Fibroblast of the aortic adventitia (primary cell): ENCODE data around the gene LDB3. TPM values are rescaled to one million over a fixed set of nuclear protein-coding genes. Genes with fewer than 3 reads are reported as not detected.

Experiments used
- DNase-seq: peaks from one replicate; pipeline ENCODE4 v3.0.0-alpha.2; 2010; ENCODE audit warnings: low read depth
- H3K4me3 ChIP-seq: 2 replicates; pipeline ENCODE4 v1.5.1; 2011; ENCODE audit warnings: low read depth, mild to moderate bottlenecking, control low read depth, low read length, moderate library complexity
- CTCF ChIP-seq: IDR thresholded peaks from 2 replicates; pipeline ENCODE4 v1.5.1; 2011; ENCODE audit warnings: mild to moderate bottlenecking, low read length, control low read depth, inconsistent platforms; ENCODE audit not compliant: insufficient read depth
- total RNA-seq: library from RNA; depleted of rRNA; stranded (reverse); fragments of >200 nt; gene quantifications from 2 replicates; pipeline ENCODE4 v1.2.3, GENCODE V29; 2012; ENCODE audit warnings: low replicate concordance

Gene LDB3
- total RNA-seq, 1 donor = under 0.01 TPM

- no peak for DNase-seq
- no peak overlapping the region for H3K4me3 ChIP-seq
- TF ChIP-seq CTCF = no peak
These were observed 116.7 kb downstream of the LDB3 start for GRCh38 chr10:86785037-86785436.

Other genes starting within 250 kb of the LDB3 start
- 40.9 and 149 TPM in 2 replicates for gene WAPL, start 146.7 kb upstream of the LDB3 start, total RNA-seq
- gene OPN4, start 14.0 kb upstream of the LDB3 start, total RNA-seq = not detected in 2 replicates
- 57.8 and 74.7 TPM in 2 replicates for gene BMPR1A, start 88.1 kb downstream of the LDB3 start, total RNA-seq